ENCODE data around the gene CACNA2D3. TPM values are rescaled to one million over a fixed set of nuclear protein-coding genes. Genes with fewer than 3 reads are reported as not detected.

Gene CACNA2D3
- total RNA-seq, 2 donors from 2014 or later, result 0.97 TPM; not detected in 1

DNA sequence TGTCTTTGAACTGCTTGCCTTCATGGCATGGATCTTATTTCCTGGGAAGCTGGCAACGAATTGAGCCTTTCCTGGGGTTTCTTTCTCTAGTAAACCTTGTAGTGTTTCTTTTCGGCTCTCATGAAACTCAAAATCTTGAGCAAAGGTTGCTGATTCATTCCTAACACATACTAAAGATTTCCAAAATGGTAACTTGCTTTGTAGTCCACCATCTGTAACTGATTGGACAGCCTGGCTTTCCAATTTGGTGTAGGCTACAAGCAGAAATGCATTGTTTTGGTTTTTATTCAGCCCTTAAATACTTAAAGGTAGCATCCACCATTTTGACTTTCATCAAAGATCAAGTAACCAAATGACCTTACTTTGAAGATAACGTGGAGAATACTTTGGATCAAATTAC lies 767.4 kb downstream of the CACNA2D3 start:
- Mint-ChIP-seq H3K27ac (no peak overlapping the region), H3K27me3 (ENCODE audit: insufficient read depth) (peaks cover 33% of the 10 kb centered on the region), H3K4me1 (peaks cover 20% of the 10 kb centered on the region), H3K4me3 (no peak overlapping the region), H3K36me3 (ENCODE audit: low read depth) (no peaks in the 10 kb centered on the region), H3K9me3 (no peaks in the 10 kb centered on the region)
- peaks cover 15% of the 10 kb centered on the region for H3K4me1 ChIP-seq (ENCODE audit: control insufficient read depth, insufficient read depth, low read length)
- no peak for DNase-seq
- TF ChIP-seq, protein P1, sequence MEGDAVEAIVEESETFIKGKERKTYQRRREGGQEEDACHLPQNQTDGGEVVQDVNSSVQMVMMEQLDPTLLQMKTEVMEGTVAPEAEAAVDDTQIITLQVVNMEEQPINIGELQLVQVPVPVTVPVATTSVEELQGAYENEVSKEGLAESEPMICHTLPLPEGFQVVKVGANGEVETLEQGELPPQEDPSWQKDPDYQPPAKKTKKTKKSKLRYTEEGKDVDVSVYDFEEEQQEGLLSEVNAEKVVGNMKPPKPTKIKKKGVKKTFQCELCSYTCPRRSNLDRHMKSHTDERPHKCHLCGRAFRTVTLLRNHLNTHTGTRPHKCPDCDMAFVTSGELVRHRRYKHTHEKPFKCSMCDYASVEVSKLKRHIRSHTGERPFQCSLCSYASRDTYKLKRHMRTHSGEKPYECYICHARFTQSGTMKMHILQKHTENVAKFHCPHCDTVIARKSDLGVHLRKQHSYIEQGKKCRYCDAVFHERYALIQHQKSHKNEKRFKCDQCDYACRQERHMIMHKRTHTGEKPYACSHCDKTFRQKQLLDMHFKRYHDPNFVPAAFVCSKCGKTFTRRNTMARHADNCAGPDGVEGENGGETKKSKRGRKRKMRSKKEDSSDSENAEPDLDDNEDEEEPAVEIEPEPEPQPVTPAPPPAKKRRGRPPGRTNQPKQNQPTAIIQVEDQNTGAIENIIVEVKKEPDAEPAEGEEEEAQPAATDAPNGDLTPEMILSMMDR (conservative IDR thresholded peaks at IDR 0.05), result no peak
- H3K9ac ChIP-seq (ENCODE audit: extremely low read depth, low read length, poor library complexity, severe bottlenecking), result no peak overlapping the region
- 78 to 94% methylated on average over 2 to 3 of the region's 3 CpGs for WGBS, 2 experiments (ENCODE audit: insufficient coverage in 1 of 2, insufficient read length in 1 of 2)
- H3K36me3 ChIP-seq (ENCODE audit: control insufficient read depth, insufficient read depth, low read length), result no peaks in the 10 kb centered on the region
- H3K27me3 ChIP-seq (ENCODE audit: control insufficient read depth, insufficient read depth, low read length, poor library complexity, severe bottlenecking), result peaks cover 39% of the 10 kb centered on the region
- H3K9me3 ChIP-seq (ENCODE audit: control insufficient read depth, low read length), result no peaks in the 10 kb centered on the region
- no peak overlapping the region for H3K27ac ChIP-seq (ENCODE audit: low read depth, low read length)
- H3K4me3 ChIP-seq (ENCODE audit: low read length), result no peak overlapping the region

DNA sequence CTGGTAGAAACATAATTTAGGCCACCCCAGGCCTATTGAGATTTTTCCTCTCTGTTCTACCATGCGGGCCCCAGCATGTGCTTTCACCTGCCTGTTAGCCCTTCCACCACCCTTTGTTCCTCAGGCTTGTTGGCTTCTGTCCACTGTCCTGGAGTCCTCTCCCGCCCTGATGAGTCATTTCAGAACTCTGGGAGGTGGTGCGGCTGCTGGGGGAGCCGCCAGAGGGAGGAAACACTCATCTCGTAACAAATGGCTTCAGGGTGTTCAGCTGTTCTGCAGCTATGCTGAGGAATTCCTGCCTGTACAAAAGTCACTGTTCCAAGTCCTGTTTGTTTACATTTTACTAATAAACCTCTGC lies 769.2 kb downstream of the CACNA2D3 start:
- H3K36me3 Mint-ChIP-seq (ENCODE audit: low read depth), result no peaks in the 10 kb centered on the region
- TF ChIP-seq, protein P1 (conservative IDR thresholded peaks at IDR 0.05), result no peak
- no peaks in the 10 kb centered on the region for H3K9me3 Mint-ChIP-seq
- H3K27ac Mint-ChIP-seq, result no peak overlapping the region
- Histone ChIP-seq H3K4me3 (ENCODE audit: low read length) (no peak overlapping the region), H3K36me3 (ENCODE audit: control insufficient read depth, insufficient read depth, low read length) (no peaks in the 10 kb centered on the region), H3K4me1 (ENCODE audit: control insufficient read depth, insufficient read depth, low read length) (peaks cover 9% of the 10 kb centered on the region), H3K27me3 (ENCODE audit: control insufficient read depth, insufficient read depth, low read length, poor library complexity, severe bottlenecking) (peaks cover 26% of the 10 kb centered on the region), H3K9ac (ENCODE audit: extremely low read depth, low read length, poor library complexity, severe bottlenecking) (no peak overlapping the region), H3K27ac (ENCODE audit: low read depth, low read length) (no peak overlapping the region), H3K9me3 (ENCODE audit: control insufficient read depth, low read length) (no peaks in the 10 kb centered on the region)
- no peak overlapping the region for H3K4me3 Mint-ChIP-seq
- DNase-seq, result peak; percentile 72
- peaks cover 23% of the 10 kb centered on the region for H3K4me1 Mint-ChIP-seq
- 67 to 79% methylated on average over 4 to 5 of the region's 5 CpGs for WGBS, 2 experiments (ENCODE audit: insufficient coverage in 1 of 2, insufficient read length in 1 of 2)
- H3K27me3 Mint-ChIP-seq (ENCODE audit: insufficient read depth), result peaks cover 24% of the 10 kb centered on the region

DNA sequence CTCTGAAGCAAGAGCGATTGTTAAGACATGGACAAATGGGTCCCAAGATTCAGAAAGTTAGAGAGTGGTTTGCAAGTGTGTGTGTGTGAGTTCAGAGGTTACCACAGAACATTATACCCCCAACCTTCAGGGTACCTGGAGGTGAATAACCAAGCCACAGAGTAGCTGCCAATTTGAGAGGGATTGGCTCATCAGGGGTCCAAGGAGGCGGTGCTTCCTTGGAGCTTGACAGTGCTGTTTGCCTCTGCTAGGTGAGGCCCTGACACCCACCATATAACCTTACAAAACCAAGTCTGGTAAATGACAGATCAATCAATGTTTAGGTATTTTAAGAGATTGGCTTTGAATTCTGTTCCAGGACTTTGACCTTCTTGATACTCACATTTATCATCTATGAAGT lies 769.8 kb downstream of the CACNA2D3 start:
- H3K36me3 ChIP-seq (ENCODE audit: control insufficient read depth, insufficient read depth, low read length), result no peaks in the 10 kb centered on the region
- H3K9me3 Mint-ChIP-seq, result no peaks in the 10 kb centered on the region
- TF ChIP-seq, protein P1 (conservative IDR thresholded peaks at IDR 0.05), result no peak
- no peak overlapping the region for H3K27ac ChIP-seq (ENCODE audit: low read depth, low read length)
- peak; percentile 67 for DNase-seq
- no peak overlapping the region for H3K4me3 ChIP-seq (ENCODE audit: low read length)
- peaks cover 26% of the 10 kb centered on the region for H3K27me3 ChIP-seq (ENCODE audit: control insufficient read depth, insufficient read depth, low read length, poor library complexity, severe bottlenecking)
- H3K4me3 Mint-ChIP-seq, result no peak overlapping the region
- H3K36me3 Mint-ChIP-seq (ENCODE audit: low read depth), result no peaks in the 10 kb centered on the region
- H3K4me1 Mint-ChIP-seq, result peaks cover 23% of the 10 kb centered on the region
- peaks cover 21% of the 10 kb centered on the region for H3K27me3 Mint-ChIP-seq (ENCODE audit: insufficient read depth)
- H3K9me3 ChIP-seq (ENCODE audit: control insufficient read depth, low read length), result no peaks in the 10 kb centered on the region
- H3K4me1 ChIP-seq (ENCODE audit: control insufficient read depth, insufficient read depth, low read length), result peaks cover 9% of the 10 kb centered on the region
- no peak overlapping the region for H3K9ac ChIP-seq (ENCODE audit: extremely low read depth, low read length, poor library complexity, severe bottlenecking)
- 88% methylated on average over 2 of the region's 2 CpGs; no CpG with 5 or more reads in 1 of the 2 experiments for WGBS, 2 experiments (ENCODE audit: insufficient coverage in 1 of 2, insufficient read length in 1 of 2)
- no peak overlapping the region for H3K27ac Mint-ChIP-seq

All from endodermal cell (in vitro differentiated cells).